VCaP (cell line): ENCODE measurements around the gene AUP1.

Source experiments
- H3K27ac ChIP-seq: fragments of 450-650 bp; 2 replicates; pipeline ENCODE4 v1.5.1; 2017
- TF ChIP-seq, protein P1 (sequence below): fragments of 450-650 bp; conservative IDR thresholded peaks from 2 replicates; pipeline ENCODE4 v1.5.1; 2017; ENCODE audit warnings: mild to moderate bottlenecking, moderate library complexity

AUP1 gene, protein sequence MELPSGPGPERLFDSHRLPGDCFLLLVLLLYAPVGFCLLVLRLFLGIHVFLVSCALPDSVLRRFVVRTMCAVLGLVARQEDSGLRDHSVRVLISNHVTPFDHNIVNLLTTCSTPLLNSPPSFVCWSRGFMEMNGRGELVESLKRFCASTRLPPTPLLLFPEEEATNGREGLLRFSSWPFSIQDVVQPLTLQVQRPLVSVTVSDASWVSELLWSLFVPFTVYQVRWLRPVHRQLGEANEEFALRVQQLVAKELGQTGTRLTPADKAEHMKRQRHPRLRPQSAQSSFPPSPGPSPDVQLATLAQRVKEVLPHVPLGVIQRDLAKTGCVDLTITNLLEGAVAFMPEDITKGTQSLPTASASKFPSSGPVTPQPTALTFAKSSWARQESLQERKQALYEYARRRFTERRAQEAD

DNA sequence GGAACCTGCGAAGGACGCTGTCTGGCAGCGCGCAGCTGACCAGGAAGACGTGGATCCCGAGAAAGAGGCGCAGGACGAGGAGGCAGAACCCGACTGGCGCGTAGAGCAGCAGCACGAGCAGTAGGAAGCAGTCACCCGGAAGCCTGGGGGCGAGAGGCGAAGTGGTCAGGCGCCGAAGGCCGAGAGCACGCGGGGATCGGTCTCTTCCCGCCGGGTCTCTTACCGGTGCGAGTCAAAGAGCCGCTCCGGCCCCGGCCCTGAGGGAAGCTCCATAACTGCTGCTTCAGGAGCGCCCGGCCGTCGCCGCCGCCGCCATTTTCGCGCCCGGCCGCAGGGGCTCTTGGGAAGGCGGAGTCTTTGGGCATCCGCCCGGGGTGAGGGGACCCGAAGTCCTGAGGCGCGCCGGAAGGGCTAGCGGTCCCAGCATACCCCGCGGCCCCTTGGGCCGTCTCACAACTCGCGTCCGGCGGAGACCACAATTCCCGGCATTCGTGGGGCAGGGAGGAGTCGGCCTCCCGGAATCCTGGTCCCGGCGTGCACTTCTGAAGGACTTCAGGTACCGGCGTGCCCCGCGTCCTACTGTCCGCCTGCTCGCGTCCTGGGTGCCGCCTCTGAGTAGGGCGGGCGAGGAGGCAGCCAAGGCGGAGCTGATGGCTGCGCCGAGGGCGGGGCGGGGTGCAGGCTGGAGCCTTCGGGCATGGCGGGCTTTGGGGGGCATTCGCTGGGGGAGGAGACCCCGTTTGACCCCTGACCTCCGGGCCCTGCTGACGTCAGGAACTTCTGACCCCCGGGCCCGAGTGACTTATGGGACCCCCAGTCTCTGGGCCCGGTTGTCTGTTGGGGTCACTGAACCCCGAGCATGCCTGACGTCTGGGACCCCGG, at the start of gene AUP1, which contains the start of gene HTRA2:
TSS of gene AUP1 (minus strand) at position 350 of the 882 bp plus-strand sequence. CDS start at position 273, 77 bp downstream.
TSS of gene HTRA2 (plus strand) at position 577 of the 882 bp plus-strand sequence. CDS start at position 651, 74 bp downstream.
- TF ChIP-seq, protein P1, sequence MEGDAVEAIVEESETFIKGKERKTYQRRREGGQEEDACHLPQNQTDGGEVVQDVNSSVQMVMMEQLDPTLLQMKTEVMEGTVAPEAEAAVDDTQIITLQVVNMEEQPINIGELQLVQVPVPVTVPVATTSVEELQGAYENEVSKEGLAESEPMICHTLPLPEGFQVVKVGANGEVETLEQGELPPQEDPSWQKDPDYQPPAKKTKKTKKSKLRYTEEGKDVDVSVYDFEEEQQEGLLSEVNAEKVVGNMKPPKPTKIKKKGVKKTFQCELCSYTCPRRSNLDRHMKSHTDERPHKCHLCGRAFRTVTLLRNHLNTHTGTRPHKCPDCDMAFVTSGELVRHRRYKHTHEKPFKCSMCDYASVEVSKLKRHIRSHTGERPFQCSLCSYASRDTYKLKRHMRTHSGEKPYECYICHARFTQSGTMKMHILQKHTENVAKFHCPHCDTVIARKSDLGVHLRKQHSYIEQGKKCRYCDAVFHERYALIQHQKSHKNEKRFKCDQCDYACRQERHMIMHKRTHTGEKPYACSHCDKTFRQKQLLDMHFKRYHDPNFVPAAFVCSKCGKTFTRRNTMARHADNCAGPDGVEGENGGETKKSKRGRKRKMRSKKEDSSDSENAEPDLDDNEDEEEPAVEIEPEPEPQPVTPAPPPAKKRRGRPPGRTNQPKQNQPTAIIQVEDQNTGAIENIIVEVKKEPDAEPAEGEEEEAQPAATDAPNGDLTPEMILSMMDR: no peak
- H3K27ac ChIP-seq: peak within 1 kb of the TSS; percentile 88

DNA sequence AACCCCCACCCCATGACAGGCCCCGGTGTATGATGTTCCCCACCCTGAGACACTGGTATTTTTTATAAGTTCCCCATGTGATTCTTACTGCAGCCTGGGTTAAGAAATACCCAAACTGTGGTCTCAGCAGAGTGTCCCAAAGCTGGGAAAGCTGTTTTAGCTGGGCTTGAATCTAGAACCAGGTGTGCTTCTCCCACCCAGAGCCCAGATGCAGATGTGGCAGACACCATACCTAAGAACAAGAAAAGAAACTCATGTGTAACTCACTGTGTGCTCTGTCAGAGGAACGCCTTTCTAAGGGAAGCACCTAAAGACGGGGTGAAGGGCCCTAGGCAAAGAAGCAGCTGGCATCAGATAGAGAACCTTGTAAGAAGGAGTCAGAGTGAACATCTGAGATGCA, 48.9 kb upstream of the AUP1 start:
- TF ChIP-seq, protein P1: no peak
- no peak overlapping the region for H3K27ac ChIP-seq

DNA sequence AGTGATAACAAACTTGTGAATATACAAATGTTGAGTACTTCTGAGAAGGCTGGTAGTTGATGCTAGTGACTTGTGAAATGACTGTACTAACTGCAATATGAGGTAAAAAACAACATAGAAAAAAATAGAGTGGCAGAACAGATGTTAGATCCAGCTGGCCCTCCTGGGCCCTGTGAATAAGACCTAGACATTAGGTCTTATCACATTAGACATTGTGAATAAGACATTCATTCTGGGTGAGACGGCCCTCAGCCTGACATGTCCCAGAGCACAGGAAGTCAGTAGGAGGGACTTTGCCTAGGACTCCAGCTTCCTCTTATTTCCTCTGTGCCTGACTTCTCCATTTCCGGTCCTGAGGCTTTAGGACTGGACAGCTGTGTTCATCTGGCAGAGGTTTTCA, 47.9 kb upstream of the AUP1 start:
- no peak overlapping the region for H3K27ac ChIP-seq

DNA sequence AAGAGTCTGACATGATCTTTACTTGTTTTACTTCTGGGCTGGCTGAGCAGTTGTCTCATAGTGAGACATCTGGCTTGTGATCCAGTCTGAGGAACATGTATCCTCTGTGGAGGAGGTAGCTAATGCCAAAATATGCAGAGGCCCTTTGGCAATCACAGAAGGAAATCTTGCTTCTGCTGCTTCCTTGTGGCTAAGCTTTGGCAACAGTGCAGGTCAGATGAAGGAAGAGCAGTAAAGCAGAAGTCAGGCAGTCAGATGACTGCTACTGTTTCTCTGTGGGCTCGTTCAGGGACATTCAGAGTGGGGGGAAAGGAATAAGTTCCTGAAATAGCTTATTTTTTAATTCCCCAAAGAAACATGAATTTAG, 47.3 kb upstream of the AUP1 start:
- no peak overlapping the region for H3K27ac ChIP-seq
- TF ChIP-seq, protein P1: no peak

More for the DNA sequence above, 47.9 kb upstream of the AUP1 start:
- TF ChIP-seq, protein P1: no peak

DNA sequence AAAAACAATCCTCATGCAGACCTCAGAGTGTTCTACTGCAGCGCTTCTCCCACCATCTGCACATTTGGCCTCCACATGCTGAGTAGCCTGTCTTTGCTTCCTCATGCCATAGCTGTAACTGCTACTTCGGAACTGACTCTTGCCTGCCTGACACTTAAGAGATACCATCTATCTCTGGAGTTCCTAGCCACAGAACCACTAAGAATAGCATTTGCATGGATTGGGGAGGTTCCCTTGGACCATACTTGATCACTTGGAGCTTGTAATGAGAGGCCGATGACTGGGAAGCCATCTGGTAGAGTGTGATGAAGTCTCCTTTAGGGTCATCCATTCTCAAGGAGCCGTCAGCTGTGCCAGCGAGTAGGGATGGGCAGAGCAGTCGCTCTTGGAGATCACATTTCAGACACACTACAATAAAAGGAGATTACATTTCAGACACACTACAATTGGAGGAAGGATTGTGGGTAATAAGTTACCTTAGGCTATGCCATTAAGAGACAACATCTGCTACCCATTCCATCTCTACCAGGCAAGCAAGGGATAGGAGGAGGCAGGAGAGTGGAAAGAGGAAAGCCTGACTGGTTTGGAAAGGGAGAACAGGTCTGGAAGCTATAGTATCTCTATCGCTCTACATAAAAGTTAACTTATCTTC, 46.8 kb upstream of the AUP1 start:
- H3K27ac ChIP-seq: no peak overlapping the region
- TF ChIP-seq, protein P1: no peak

DNA sequence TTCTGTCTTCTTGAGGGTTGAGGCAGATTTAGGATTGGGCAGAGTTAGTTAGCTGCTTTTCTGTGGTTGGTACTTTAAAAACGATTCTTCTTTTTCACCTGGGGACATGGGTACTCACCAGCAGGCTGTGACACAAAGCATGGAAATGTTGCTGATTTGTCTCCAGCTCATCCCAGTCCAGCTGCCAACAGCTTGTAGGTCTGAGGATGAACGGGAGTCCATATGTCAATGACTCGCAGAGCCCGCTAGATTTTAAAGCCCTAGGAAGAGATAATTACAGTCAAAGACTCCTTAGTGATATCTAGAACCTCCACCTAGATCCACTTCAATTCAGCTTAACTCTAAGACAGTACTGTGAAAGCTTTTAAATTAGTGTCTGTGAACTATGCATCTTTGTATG, 45.8 kb upstream of the AUP1 start:
- H3K27ac ChIP-seq: no peak overlapping the region
- TF ChIP-seq, protein P1: no peak
